ENCODE data around the gene PAPPA. TPM values are rescaled to one million over a fixed set of nuclear protein-coding genes. Genes with fewer than 3 reads are reported as not detected.

Gene PAPPA
- total RNA-seq, 2 donors from 2014 or later, result 7.4 to 17.4 TPM

DNA sequence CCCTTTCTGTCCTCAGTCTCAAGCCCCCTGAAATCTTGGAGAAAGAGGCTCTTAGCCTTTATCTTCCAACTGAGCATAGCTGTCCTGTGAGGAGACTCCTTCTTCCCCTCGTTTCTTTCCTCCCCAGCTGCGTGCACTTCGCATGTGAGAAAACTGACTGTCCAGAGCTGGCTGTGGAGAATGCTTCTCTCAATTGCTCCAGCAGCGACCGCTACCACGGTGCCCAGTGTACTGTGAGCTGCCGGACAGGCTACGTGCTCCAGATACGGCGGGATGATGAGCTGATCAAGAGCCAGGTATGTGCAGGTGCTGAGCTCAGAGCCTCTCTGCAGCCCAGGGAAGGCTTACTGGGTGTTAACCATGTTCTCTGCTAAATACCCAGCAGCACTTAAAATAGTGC lies 190.8 kb downstream of the PAPPA start:
- Histone ChIP-seq H3K9me3 (no peaks in the 10 kb centered on the region), H3K36me3 (peaks cover 3% of the 10 kb centered on the region), H3K4me3 (no peak overlapping the region), H3K27ac (no peak overlapping the region), H3K4me1 (ENCODE audit: control insufficient read depth in 1 of 2, low read depth in 2 of 2) (no peaks in the 10 kb centered on the region), H3K27me3 (replicated peaks; ENCODE audit: insufficient read depth) (no peaks in the 10 kb centered on the region)
- TF ChIP-seq, protein P1, sequence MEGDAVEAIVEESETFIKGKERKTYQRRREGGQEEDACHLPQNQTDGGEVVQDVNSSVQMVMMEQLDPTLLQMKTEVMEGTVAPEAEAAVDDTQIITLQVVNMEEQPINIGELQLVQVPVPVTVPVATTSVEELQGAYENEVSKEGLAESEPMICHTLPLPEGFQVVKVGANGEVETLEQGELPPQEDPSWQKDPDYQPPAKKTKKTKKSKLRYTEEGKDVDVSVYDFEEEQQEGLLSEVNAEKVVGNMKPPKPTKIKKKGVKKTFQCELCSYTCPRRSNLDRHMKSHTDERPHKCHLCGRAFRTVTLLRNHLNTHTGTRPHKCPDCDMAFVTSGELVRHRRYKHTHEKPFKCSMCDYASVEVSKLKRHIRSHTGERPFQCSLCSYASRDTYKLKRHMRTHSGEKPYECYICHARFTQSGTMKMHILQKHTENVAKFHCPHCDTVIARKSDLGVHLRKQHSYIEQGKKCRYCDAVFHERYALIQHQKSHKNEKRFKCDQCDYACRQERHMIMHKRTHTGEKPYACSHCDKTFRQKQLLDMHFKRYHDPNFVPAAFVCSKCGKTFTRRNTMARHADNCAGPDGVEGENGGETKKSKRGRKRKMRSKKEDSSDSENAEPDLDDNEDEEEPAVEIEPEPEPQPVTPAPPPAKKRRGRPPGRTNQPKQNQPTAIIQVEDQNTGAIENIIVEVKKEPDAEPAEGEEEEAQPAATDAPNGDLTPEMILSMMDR (IDR thresholded peaks at IDR 0.05), result no peak
- DNase-seq (ENCODE audit: low spot score) (no peak), ATAC-seq (ENCODE audit: insufficient number of reproducible peaks, low FRiP score, low read depth) (no peak)

DNA sequence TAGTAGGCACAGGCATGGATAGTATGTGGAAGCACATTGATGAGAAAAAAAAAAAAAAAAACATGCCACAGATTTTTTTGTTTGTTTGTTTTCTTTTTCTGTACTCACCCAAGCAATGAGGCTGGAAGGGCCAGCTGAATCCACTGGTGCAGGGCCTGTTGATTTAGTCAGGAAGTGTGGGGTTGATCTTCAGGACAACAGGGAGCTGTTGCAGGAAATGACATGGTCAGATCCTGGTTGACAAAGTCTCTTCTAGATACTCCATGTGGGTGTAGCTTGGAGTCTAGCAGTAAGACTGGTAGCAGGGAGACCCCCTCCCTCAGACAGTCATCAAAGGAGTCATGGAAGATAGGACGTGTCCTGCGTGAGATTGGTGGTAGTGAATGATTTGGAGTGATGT lies 191.8 kb downstream of the PAPPA start:
- Histone ChIP-seq H3K27ac (no peak overlapping the region), H3K4me3 (no peak overlapping the region), H3K9me3 (no peaks in the 10 kb centered on the region), H3K4me1 (ENCODE audit: control insufficient read depth in 1 of 2, low read depth in 2 of 2) (no peaks in the 10 kb centered on the region), H3K27me3 (replicated peaks; ENCODE audit: insufficient read depth) (no peaks in the 10 kb centered on the region), H3K36me3 (peaks cover 3% of the 10 kb centered on the region)
- TF ChIP-seq, protein P1 (IDR thresholded peaks at IDR 0.05), result no peak
- DNase-seq (ENCODE audit: low spot score) (no peak), ATAC-seq (ENCODE audit: insufficient number of reproducible peaks, low FRiP score, low read depth) (no peak)

DNA sequence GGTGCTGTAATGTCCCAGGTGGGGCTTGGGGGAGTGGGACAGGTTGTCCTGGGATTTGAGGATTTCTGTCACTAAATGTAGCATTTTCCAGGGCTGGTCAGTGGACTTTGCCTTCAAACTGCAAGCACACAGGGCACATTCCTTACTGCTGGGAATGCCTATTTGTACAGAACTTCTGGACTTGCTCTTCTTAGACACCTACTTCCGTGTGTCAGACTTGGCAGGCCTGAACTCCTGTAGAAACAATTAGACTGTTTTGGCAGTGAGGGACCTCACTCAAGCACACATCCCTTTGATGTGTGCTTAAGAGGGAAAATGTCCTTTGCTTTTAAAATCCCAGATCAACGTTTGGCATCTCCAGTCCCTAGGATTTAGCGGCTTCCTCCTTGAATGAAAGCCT lies 192.2 kb downstream of the PAPPA start:
- ATAC-seq (ENCODE audit: insufficient number of reproducible peaks, low FRiP score, low read depth), result no peak

DNA sequence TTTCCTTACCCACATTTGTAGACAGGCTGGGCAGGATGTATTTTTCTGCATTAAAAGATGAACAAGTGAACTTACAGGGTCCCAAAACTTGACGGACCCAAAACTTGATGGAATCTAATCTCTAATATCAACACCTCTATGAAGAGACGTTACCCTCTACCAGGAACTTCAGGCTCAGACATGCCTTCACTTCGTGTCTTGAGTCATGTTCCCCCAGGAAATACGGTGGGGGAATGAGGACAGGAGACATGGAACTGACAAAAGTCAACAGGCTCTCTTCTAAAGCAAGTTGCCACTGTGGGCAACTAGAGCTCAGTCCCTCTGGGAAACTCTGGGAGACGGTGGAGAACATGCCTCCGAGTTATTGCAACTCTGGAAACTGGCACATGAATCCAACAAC lies 196.1 kb downstream of the PAPPA start:
- TF ChIP-seq, protein P1 (IDR thresholded peaks at IDR 0.05), result no peak
- H3K4me3 ChIP-seq, result no peak overlapping the region

More for the DNA sequence above, 192.2 kb downstream of the PAPPA start:
- Histone ChIP-seq H3K27me3 (replicated peaks; ENCODE audit: insufficient read depth) (no peaks in the 10 kb centered on the region), H3K4me3 (no peak overlapping the region), H3K36me3 (peaks cover 3% of the 10 kb centered on the region), H3K4me1 (ENCODE audit: control insufficient read depth in 1 of 2, low read depth in 2 of 2) (no peaks in the 10 kb centered on the region), H3K27ac (no peak overlapping the region), H3K9me3 (no peaks in the 10 kb centered on the region)
- no peak for DNase-seq (ENCODE audit: low spot score)
- TF ChIP-seq, protein P1 (IDR thresholded peaks at IDR 0.05), result no peak

DNA sequence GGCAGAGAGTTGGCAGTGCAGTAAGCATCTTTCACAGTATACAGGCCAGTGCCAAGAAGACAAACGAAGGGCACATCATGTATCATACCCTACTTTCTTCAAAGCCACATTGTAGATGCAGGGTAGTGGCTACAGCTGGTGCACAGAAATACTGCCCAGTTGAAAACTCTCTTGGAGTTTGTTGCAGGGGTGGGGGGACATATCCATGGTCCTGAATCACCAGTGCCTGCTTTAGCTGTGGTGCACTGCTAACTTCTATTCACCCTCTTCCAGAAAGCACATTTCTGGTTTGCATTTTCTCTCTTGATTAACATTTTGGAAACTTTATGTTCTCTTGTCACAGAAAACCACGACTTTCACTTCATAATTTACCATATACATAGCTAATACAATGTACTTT lies 196.6 kb downstream of the PAPPA start:
- ATAC-seq (ENCODE audit: insufficient number of reproducible peaks, low FRiP score, low read depth) (no peak), DNase-seq (ENCODE audit: low spot score) (no peak)
- peaks cover 0 to 8% of the 10 kb centered on the region in 2 donors for H3K4me1 ChIP-seq (ENCODE audit: control insufficient read depth in 1 of 2, low read depth in 2 of 2)
- H3K9me3 ChIP-seq, result no peaks in the 10 kb centered on the region
- peaks cover 6% of the 10 kb centered on the region for H3K36me3 ChIP-seq
- TF ChIP-seq, protein P1 (IDR thresholded peaks at IDR 0.05), result no peak
- no peak overlapping the region for H3K27ac ChIP-seq
- H3K27me3 ChIP-seq (replicated peaks; ENCODE audit: insufficient read depth), result no peaks in the 10 kb centered on the region
- no peak overlapping the region for H3K4me3 ChIP-seq

More for the DNA sequence above, 196.1 kb downstream of the PAPPA start:
- no peak overlapping the region for H3K27ac ChIP-seq
- peaks cover 0 to 2% of the 10 kb centered on the region in 2 donors for H3K4me1 ChIP-seq (ENCODE audit: control insufficient read depth in 1 of 2, low read depth in 2 of 2)
- H3K27me3 ChIP-seq (replicated peaks; ENCODE audit: insufficient read depth), result no peaks in the 10 kb centered on the region
- no peak for ATAC-seq (ENCODE audit: insufficient number of reproducible peaks, low FRiP score, low read depth)
- DNase-seq (ENCODE audit: low spot score), result no peak
- no peaks in the 10 kb centered on the region for H3K9me3 ChIP-seq
- H3K36me3 ChIP-seq, result peaks cover 6% of the 10 kb centered on the region

Data from thoracic aorta (tissue), 2 donors.